H1 (cell line): ENCODE measurements around the gene F8. TPM values are rescaled to one million over a fixed set of nuclear protein-coding genes. Genes with fewer than 3 reads are reported as not detected.

Experiments used
- CTCF ChIA-PET: fragments of 300-600 bp; sonication (Branson Sonifier 250); formaldehyde crosslinking; loops from one replicate; lab custom pipeline; 2021; ENCODE audit not compliant: partially characterized antibody; lab: Charles Lee
- POLR2A ChIA-PET: fragments of 300-600 bp; sonication (Branson Sonifier 250); formaldehyde crosslinking; loops from one replicate; lab custom pipeline; 2021; ENCODE audit warnings: inconsistent platforms; ENCODE audit not compliant: partially characterized antibody; lab: Charles Lee
- DNase-seq, 2 experiments: peaks; one replicate each; pipeline versions ENCODE4 v3.0.0 to v3.0.0-alpha.2; 2010 to 2022; ENCODE audit warnings: low spot score in 2 of 2, low read depth in 1 of 2, mixed read lengths in 1 of 2
- FAIRE-seq: peaks from 2 replicates; lab custom pipeline; 2011; peaks lifted over from hg19 to GRCh38; lab: Jason Lieb, UNC
- H2AFZ ChIP-seq: 2 replicates; pipeline ENCODE4 v1.8.1; 2012; ENCODE audit warnings: low read length, inconsistent platforms
- H2AK5ac ChIP-seq: 2 replicates; pipeline ENCODE4 v1.6.1; 2013; ENCODE audit warnings: low read depth, low read length
- H2BK120ac ChIP-seq: replicated peaks from 2 replicates; pipeline ENCODE3; 2013; ENCODE audit warnings: low read depth, low read length, inconsistent platforms
- H2BK12ac ChIP-seq: 2 replicates; pipeline ENCODE4 v1.6.1; 2013; ENCODE audit warnings: low read depth, low read length
- H2BK15ac ChIP-seq: 2 replicates; pipeline ENCODE4 v1.6.1; 2013; ENCODE audit warnings: low read length
- H2BK20ac ChIP-seq: 2 replicates; pipeline ENCODE4 v1.6.1; 2013; ENCODE audit warnings: low read length
- H2BK5ac ChIP-seq: 2 replicates; pipeline ENCODE4 v1.6.1; 2013; ENCODE audit warnings: low read depth, low read length
- H3K14ac ChIP-seq: 2 replicates; pipeline ENCODE4 v1.6.1; 2013; ENCODE audit warnings: inconsistent platforms; ENCODE audit not compliant: insufficient read length
- H3K18ac ChIP-seq: 2 replicates; pipeline ENCODE4 v1.6.1; 2013; ENCODE audit warnings: low read length; ENCODE audit errors: extremely low read depth
- H3K23ac ChIP-seq: 2 replicates; pipeline ENCODE4 v1.6.1; 2013; ENCODE audit warnings: inconsistent platforms; ENCODE audit not compliant: insufficient read length
- H3K23me2 ChIP-seq: 2 replicates; pipeline ENCODE4 v1.6.1; 2013; ENCODE audit warnings: low read depth, low read length
- H3K27ac ChIP-seq: 2 replicates; pipeline ENCODE4 v1.6.1; 2011; ENCODE audit warnings: low read depth, low read length, inconsistent platforms
- H3K27me3 ChIP-seq, 4 experiments: replicated peaks in 1 of 4; 1 replicate in 1 of 4; 2 replicates in 3 of 4; pipeline versions ENCODE4 v1.6.1 to v1.8.1; 2011 to 2013; ENCODE audit warnings: low read length in 3 of 4, mild to moderate bottlenecking in 3 of 4, inconsistent platforms in 2 of 4, mixed read lengths in 2 of 4, moderate library complexity in 1 of 4; ENCODE audit not compliant: control insufficient read depth in 3 of 4, insufficient read depth in 3 of 4; ENCODE audit errors: extremely low read depth in 1 of 4
- H3K36me3 ChIP-seq, 4 experiments: 2 replicates each; pipeline versions ENCODE4 v1.6.1 to v1.8.1; 2011 to 2013; ENCODE audit warnings: mild to moderate bottlenecking in 4 of 4, low read length in 3 of 4, moderate library complexity in 2 of 4, control low read depth in 1 of 4, inconsistent platforms in 1 of 4; ENCODE audit not compliant: insufficient read depth in 4 of 4, control insufficient read depth in 2 of 4
- H3K4ac ChIP-seq: replicated peaks from 2 replicates; pipeline ENCODE3; 2013; ENCODE audit warnings: low read length, low read depth, mixed read lengths, inconsistent platforms; ENCODE audit not compliant: insufficient read length
- H3K4me1 ChIP-seq, 4 experiments: replicated peaks in 1 of 4; 1 replicate in 1 of 4; 2 replicates in 3 of 4; pipeline versions ENCODE4 v1.6.1 to v1.8.1; 2011 to 2013; ENCODE audit warnings: low read length in 3 of 4, inconsistent platforms in 2 of 4, mixed read lengths in 1 of 4; ENCODE audit not compliant: insufficient read depth in 4 of 4, control insufficient read depth in 3 of 4
- H3K4me2 ChIP-seq, 2 experiments: 2 replicates each; pipeline versions ENCODE4 v1.6.1 to v1.8.1; 2011 to 2013; ENCODE audit warnings: low read depth in 2 of 2, low read length in 2 of 2, control low read depth in 1 of 2, inconsistent platforms in 1 of 2, mild to moderate bottlenecking in 1 of 2; ENCODE audit not compliant: insufficient read depth in 1 of 2
- H3K4me3 ChIP-seq, 4 experiments: fragments of 200-600, 300-600 bp in 1 of 4; sonication (generic), shearing (Covaris generic), sonication (Bioruptor Twin) in 1 of 4; 2 replicates each; pipeline versions ENCODE4 v1.5.1 to v1.8.1; 2011 to 2016; ENCODE audit warnings: low read length in 4 of 4, low read depth in 3 of 4, control low read depth in 2 of 4, inconsistent platforms in 2 of 4, mild to moderate bottlenecking in 2 of 4, mixed read lengths in 1 of 4, moderate library complexity in 1 of 4; ENCODE audit not compliant: insufficient read depth in 2 of 4; ENCODE audit errors: extremely low read depth in 1 of 4
- H3K56ac ChIP-seq: replicated peaks from 2 replicates; pipeline ENCODE3; 2013; ENCODE audit warnings: low read depth, mild to moderate bottlenecking, mixed read lengths, low read length, inconsistent platforms; ENCODE audit not compliant: insufficient read length
- H3K79me1 ChIP-seq: 2 replicates; pipeline ENCODE4 v1.6.1; 2013; ENCODE audit warnings: low read depth, low read length, control low read depth
- H3K79me2 ChIP-seq, 2 experiments: 2 replicates each; pipeline versions ENCODE4 v1.6.1 to v1.8.1; 2012 to 2013; ENCODE audit warnings: low read length in 2 of 2, mild to moderate bottlenecking in 2 of 2, inconsistent platforms in 1 of 2; ENCODE audit not compliant: insufficient read depth in 2 of 2, control insufficient read depth in 1 of 2
- H3K9ac ChIP-seq, 4 experiments: replicated peaks in 1 of 4; 1 replicate in 1 of 4; 2 replicates in 3 of 4; pipeline versions ENCODE4 v1.6.1 to v1.8.1; 2011 to 2013; ENCODE audit warnings: low read depth in 3 of 4, low read length in 3 of 4, control low read depth in 2 of 4, mild to moderate bottlenecking in 2 of 4, moderate library complexity in 2 of 4, inconsistent platforms in 1 of 4; ENCODE audit errors: extremely low read depth in 1 of 4
- H3K9me3 ChIP-seq, 2 experiments: 2 replicates each; pipeline versions ENCODE4 v1.6.1 to v1.8.1; 2012 to 2013; ENCODE audit warnings: mild to moderate bottlenecking in 2 of 2, moderate library complexity in 2 of 2, control low read depth in 1 of 2, inconsistent platforms in 1 of 2, low read depth in 1 of 2, low read length in 1 of 2, mixed read lengths in 1 of 2; ENCODE audit not compliant: insufficient read depth in 2 of 2
- H4K20me1 ChIP-seq, 2 experiments: replicated peaks in 1 of 2; 2 replicates each; pipeline versions ENCODE3 to v1.8.1; 2011 to 2013; ENCODE audit warnings: inconsistent platforms in 2 of 2, low read length in 2 of 2, mild to moderate bottlenecking in 1 of 2; ENCODE audit not compliant: insufficient read depth in 2 of 2, control insufficient read depth in 1 of 2
- H4K5ac ChIP-seq: 2 replicates; pipeline ENCODE4 v1.6.1; 2013; ENCODE audit warnings: low read length, low read depth, mixed read lengths, inconsistent platforms; ENCODE audit not compliant: insufficient read length
- H4K8ac ChIP-seq: 2 replicates; pipeline ENCODE4 v1.8.0; 2013; ENCODE audit warnings: mild to moderate bottlenecking, moderate library complexity, low read length, inconsistent platforms; ENCODE audit not compliant: insufficient read depth; ENCODE audit errors: extremely low read depth
- H4K91ac ChIP-seq: replicated peaks from 2 replicates; pipeline ENCODE3; 2013; ENCODE audit warnings: low read length, mixed read lengths, inconsistent platforms; ENCODE audit not compliant: insufficient read length
- KDM5A ChIP-seq: fragments of 200-600 bp; IDR thresholded peaks from 2 replicates; pipeline ENCODE4 v1.7.1; 2012; ENCODE audit warnings: mild to moderate bottlenecking, low read length, inconsistent platforms, mixed read lengths
- NANOG ChIP-seq: IDR thresholded peaks from 2 replicates; pipeline ENCODE4 v1.6.1; 2011; ENCODE audit warnings: low read length, low read depth, mild to moderate bottlenecking, inconsistent platforms; ENCODE audit not compliant: insufficient read depth, poor library complexity, severe bottlenecking
- PHF8 ChIP-seq: fragments of 200-600 bp; sonication (generic); conservative IDR thresholded peaks from 2 replicates; pipeline ENCODE4 v1.7.1; 2012; ENCODE audit warnings: low read depth, mild to moderate bottlenecking, inconsistent platforms, low read length, moderate library complexity
- SAP30 ChIP-seq: fragments of 300-600 bp; sonication (generic); IDR thresholded peaks from 2 replicates; pipeline ENCODE4 v1.7.1; 2012; ENCODE audit warnings: low read length, moderate library complexity, mild to moderate bottlenecking, inconsistent platforms; ENCODE audit not compliant: insufficient read depth, insufficient replicate concordance
- SIRT6 ChIP-seq: IDR thresholded peaks from one replicate; pipeline ENCODE4 v1.7.1; 2012; ENCODE audit warnings: low read length, inconsistent platforms
- SP1 ChIP-seq: IDR thresholded peaks from 2 replicates; pipeline ENCODE4 v1.6.1; 2011; ENCODE audit warnings: low read depth, low read length
- SP2 ChIP-seq: IDR thresholded peaks from 2 replicates; pipeline ENCODE4 v1.6.1; 2012; ENCODE audit warnings: mild to moderate bottlenecking, low read length, inconsistent platforms
- SRF ChIP-seq: IDR thresholded peaks from 2 replicates; pipeline ENCODE4 v1.6.1; 2011; ENCODE audit warnings: mild to moderate bottlenecking, low read depth, low read length, moderate library complexity
- YY1 ChIP-seq: IDR thresholded peaks from 2 replicates; pipeline ENCODE4 v1.6.1; 2011; ENCODE audit warnings: low read depth, mild to moderate bottlenecking, low read length
- WGBS, 2 experiments: shearing (Covaris generic) in 1 of 2; methylation state at CpG; one replicate each; pipeline versions ENCODE4 v1.1.6 to v1.1.7; 2013 to 2015; ENCODE audit warnings: low lambda C conversion rate in 2 of 2, mixed read lengths in 2 of 2, inconsistent platforms in 1 of 2, low coverage in 1 of 2, missing lambda C conversion rate in 1 of 2; ENCODE audit not compliant: insufficient replicate concordance in 2 of 2, insufficient coverage in 1 of 2, insufficient read length in 1 of 2; ENCODE audit errors: extremely low coverage in 1 of 2, missing lambda C conversion rate in 1 of 2; 5-methylcytosine and 5-hydroxymethylcytosine counted together
- polyA plus RNA-seq, 7 experiments: library from polyadenylated mRNA; depleted of rRNA in 3 of 7; stranded (reverse) in 5 of 7; unstranded in 2 of 7; fragments of >200 nt in 5 of 7; fragments of 200-250 nt in 2 of 7; gene quantifications; 1 replicate in 5 of 7; 2 replicates in 1 of 7; 4 replicates in 1 of 7; pipeline versions ENCODE4 v1.2.1 to v1.2.3, GENCODE V29; 2011 to 2013; ENCODE audit warnings: missing spikeins in 2 of 7, mixed read lengths in 2 of 7
- total RNA-seq: library from RNA; stranded (reverse); fragmentation: NEBNext Ultra II Directional; extraction: Animal tissue kit (Norgen Biotek cat#: 25700); gene quantifications from 2 replicates; pipeline ENCODE4 v1.2.1, GENCODE V29; 2021
- TF ChIP-seq, protein P1 (sequence below): IDR thresholded peaks from 2 replicates; pipeline ENCODE4 v1.6.1; 2011; ENCODE audit warnings: low read length, improper control_type of control experiment
- TF ChIP-seq, protein P2 (sequence below): IDR thresholded peaks from 2 replicates; pipeline ENCODE4 v1.6.1; 2012; ENCODE audit warnings: low read length, inconsistent platforms

F8 gene
- total and polyA plus RNA-seq, 2 of the 8 experiments (the other 6 are each of a cell fraction or from before 2014, with no cell fraction given) = 1.1 to 2.6 TPM

GRCh38 chrX:155070038-155070437 lies 47.5 kb upstream of the F8 start:
- Histone ChIP-seq H3K9ac (peak overlapping the region in 2 of 4 experiments; percentile 49 to 75; a peak in 3 of 7 replicates), H3K4me2 (peak overlapping the region; percentile 84 to 91), H2BK5ac (no peak overlapping the region), H3K79me2 (peaks cover 0 to 20% of the 10 kb centered on the region in 2 experiments; a peak in 2 of 4 replicates), H4K91ac (no peak overlapping the region), H3K4me3 (peak overlapping the region; percentile 57 to 95 (median 63)), H4K8ac (no peak overlapping the region), H3K27ac (no peak overlapping the region), H3K23me2 (0 out of 2 replicates have a peak, but pooled peaks cover 2% of the 10 kb centered on the region), H2BK12ac (no peak overlapping the region), H3K4me1 (no peaks in the 10 kb centered on the region), H3K14ac (no peak overlapping the region), H2BK20ac (no peak overlapping the region), H3K9me3 (no peaks in the 10 kb centered on the region), H3K18ac (no peak overlapping the region; the same call in 1 of the 2 replicates), H3K79me1 (no peaks in the 10 kb centered on the region), H3K4ac (no peak overlapping the region), H3K27me3 (no peaks in the 10 kb centered on the region), H2BK15ac (no peak overlapping the region), H4K20me1 (no peaks in the 10 kb centered on the region), H4K5ac (no peak overlapping the region), H3K56ac (no peak overlapping the region), H2BK120ac (no peak overlapping the region), H2AFZ (0 out of 2 replicates have a peak overlapping the region, but pooled peaks have one; percentile 32), H3K36me3 (peaks cover 0 to 8% (median 1%) of the 10 kb centered on the region in 4 experiments; a peak in 4 of 8 replicates), H2AK5ac (no peak overlapping the region), H3K23ac (no peak overlapping the region)
- ChIA-PET POLR2A (no interaction called here), CTCF (no interaction called here)
- DNase-seq = no peak
- WGBS, 2 experiments = 5% methylated on average over 12 of the region's 12 CpGs; no CpG with 5 or more reads in 1 of the 2 experiments
- FAIRE-seq = no peak
- TF ChIP-seq, protein P1, sequence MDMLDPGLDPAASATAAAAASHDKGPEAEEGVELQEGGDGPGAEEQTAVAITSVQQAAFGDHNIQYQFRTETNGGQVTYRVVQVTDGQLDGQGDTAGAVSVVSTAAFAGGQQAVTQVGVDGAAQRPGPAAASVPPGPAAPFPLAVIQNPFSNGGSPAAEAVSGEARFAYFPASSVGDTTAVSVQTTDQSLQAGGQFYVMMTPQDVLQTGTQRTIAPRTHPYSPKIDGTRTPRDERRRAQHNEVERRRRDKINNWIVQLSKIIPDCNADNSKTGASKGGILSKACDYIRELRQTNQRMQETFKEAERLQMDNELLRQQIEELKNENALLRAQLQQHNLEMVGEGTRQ = no peak
- no peak for TF ChIP-seq SP2
- TF ChIP-seq SIRT6 = no peak
- TF ChIP-seq SRF = no peak
- no peak for TF ChIP-seq YY1
- no peak for TF ChIP-seq KDM5A
- no peak for TF ChIP-seq PHF8
- TF ChIP-seq, protein P2, sequence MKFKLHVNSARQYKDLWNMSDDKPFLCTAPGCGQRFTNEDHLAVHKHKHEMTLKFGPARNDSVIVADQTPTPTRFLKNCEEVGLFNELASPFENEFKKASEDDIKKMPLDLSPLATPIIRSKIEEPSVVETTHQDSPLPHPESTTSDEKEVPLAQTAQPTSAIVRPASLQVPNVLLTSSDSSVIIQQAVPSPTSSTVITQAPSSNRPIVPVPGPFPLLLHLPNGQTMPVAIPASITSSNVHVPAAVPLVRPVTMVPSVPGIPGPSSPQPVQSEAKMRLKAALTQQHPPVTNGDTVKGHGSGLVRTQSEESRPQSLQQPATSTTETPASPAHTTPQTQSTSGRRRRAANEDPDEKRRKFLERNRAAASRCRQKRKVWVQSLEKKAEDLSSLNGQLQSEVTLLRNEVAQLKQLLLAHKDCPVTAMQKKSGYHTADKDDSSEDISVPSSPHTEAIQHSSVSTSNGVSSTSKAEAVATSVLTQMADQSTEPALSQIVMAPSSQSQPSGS = no peak
- TF ChIP-seq SAP30 = no peak
- no peak for TF ChIP-seq SP1
- no peak for TF ChIP-seq NANOG
